Vagina (tissue), 2 donors: ENCODE measurements around the gene NGRN.

Experiments used
- POLR2AphosphoS5 ChIP-seq, 2 donors: sonication (generic); formaldehyde crosslinking; IDR thresholded peaks; one replicate each; pipeline ENCODE4 v1.9.0; 2017; ENCODE audit warnings: antibody characterized with exemption in 2 of 2, mild to moderate bottlenecking in 2 of 2, low read depth in 1 of 2; ENCODE audit not compliant: insufficient read depth in 1 of 2
- TF ChIP-seq, protein P1 (sequence below), 3 experiments: fragments of 450-650 bp in 2 of 3; fragments of 200-600 bp in 1 of 3; sonication (generic) in 1 of 3; IDR thresholded peaks; one replicate each; pipeline ENCODE4 v1.5.1; 2017 to 2019; ENCODE audit warnings: antibody characterized with exemption in 3 of 3, mild to moderate bottlenecking in 2 of 3, moderate library complexity in 2 of 3

DNA sequence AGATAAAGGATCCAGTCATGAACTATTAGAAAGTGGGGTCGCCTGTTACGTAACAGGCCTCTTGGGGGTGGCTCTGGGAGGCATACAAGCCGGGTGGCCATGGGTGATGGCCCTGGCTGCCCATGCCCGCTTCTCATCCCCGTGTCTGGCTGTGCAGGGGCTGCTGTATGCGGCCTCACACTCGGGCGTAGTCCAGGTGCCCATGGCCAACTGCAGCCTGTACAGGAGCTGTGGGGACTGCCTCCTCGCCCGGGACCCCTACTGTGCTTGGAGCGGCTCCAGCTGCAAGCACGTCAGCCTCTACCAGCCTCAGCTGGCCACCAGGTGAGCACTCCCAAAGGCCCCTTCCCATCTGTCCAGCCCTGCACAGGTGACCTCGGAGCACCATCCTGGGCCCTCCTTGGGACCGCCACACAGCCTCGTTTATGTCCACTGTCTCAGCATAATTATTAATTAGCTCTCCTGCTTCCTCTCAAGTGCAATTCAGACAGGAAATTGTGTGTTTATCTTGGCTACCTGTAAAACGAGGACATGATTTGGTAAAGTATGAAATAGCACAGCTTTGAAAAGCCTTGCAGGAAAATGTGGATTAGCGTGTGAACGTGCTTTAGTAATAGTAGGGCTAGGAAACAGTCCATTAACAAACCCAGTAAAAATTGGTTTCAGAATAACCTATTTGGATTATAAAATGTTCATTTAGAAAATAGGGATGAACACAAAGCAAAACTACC lies 39.8 kb upstream of the NGRN start:
- TF ChIP-seq, protein P1, sequence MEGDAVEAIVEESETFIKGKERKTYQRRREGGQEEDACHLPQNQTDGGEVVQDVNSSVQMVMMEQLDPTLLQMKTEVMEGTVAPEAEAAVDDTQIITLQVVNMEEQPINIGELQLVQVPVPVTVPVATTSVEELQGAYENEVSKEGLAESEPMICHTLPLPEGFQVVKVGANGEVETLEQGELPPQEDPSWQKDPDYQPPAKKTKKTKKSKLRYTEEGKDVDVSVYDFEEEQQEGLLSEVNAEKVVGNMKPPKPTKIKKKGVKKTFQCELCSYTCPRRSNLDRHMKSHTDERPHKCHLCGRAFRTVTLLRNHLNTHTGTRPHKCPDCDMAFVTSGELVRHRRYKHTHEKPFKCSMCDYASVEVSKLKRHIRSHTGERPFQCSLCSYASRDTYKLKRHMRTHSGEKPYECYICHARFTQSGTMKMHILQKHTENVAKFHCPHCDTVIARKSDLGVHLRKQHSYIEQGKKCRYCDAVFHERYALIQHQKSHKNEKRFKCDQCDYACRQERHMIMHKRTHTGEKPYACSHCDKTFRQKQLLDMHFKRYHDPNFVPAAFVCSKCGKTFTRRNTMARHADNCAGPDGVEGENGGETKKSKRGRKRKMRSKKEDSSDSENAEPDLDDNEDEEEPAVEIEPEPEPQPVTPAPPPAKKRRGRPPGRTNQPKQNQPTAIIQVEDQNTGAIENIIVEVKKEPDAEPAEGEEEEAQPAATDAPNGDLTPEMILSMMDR (IDR thresholded peaks at IDR 0.05) = no peak
- TF ChIP-seq POLR2AphosphoS5 (IDR thresholded peaks at IDR 0.05; ENCODE audit: insufficient read depth in 1 of 2, low read depth in 1 of 2) = no peak
